ENCODE results near the gene LGALS12.
"Not testable (repeated sequence)": the region's sequence is repeated elsewhere in the genome, so short reads cannot be mapped to it uniquely, and the experiment has no call there.

LGALS12 gene

GRCh38 chr11:63506876-63507275 lies 992 bp downstream of the LGALS12 start:
- no peak for DNase-seq

- DNase-seq = no peak
Measured at GRCh38 chr11:63507511-63507910, 1.6 kb downstream of the LGALS12 start.

- peak; percentile 91 for DNase-seq
Measured at GRCh38 chr11:63508009-63508408, 2.1 kb downstream of the LGALS12 start.

- no peak for DNase-seq
Measured at GRCh38 chr11:63508745-63509144, 2.9 kb downstream of the LGALS12 start.

- DNase-seq = no peak
Measured at GRCh38 chr11:63510360-63511047, 4.6 kb downstream of the LGALS12 start.

GRCh38 chr11:63511048-63511748 lies 5.3 kb downstream of the LGALS12 start:
- DNase-seq = no peak

GRCh38 chr11:63512816-63513215 lies 6.9 kb downstream of the LGALS12 start:
- DNase-seq = no peak

GRCh38 chr11:63516109-63516508 lies 10.2 kb downstream of the LGALS12 start:
- no peak for DNase-seq

GRCh38 chr11:63517156-63517555 lies 11.3 kb downstream of the LGALS12 start:
- peak; percentile 89 for DNase-seq

GRCh38 chr11:63518548-63518947 lies 12.7 kb downstream of the LGALS12 start:
- peak; percentile 71 for DNase-seq

GRCh38 chr11:63520606-63521170 lies 14.8 kb downstream of the LGALS12 start:
- DNase-seq = no peak

GRCh38 chr11:63521896-63522295 lies 16.0 kb downstream of the LGALS12 start:
- no peak for DNase-seq

GRCh38 chr11:63523151-63523550 lies 17.3 kb downstream of the LGALS12 start:
- no peak for DNase-seq

GRCh38 chr11:63527667-63528066 lies 21.8 kb downstream of the LGALS12 start:
- DNase-seq = no peak

GRCh38 chr11:63528156-63528555 lies 22.3 kb downstream of the LGALS12 start:
- not testable (repeated sequence) for DNase-seq

GRCh38 chr11:63528729-63529278 lies 22.9 kb downstream of the LGALS12 start:
- not testable (repeated sequence) for DNase-seq

GRCh38 chr11:63529373-63529772 lies 23.5 kb downstream of the LGALS12 start:
- not testable (repeated sequence) for DNase-seq

- no peak for DNase-seq
Measured at GRCh38 chr11:63530021-63530420, 24.1 kb downstream of the LGALS12 start.

GRCh38 chr11:63531074-63531792 lies 25.3 kb downstream of the LGALS12 start:
- DNase-seq = peak; percentile 52

GRCh38 chr11:63532117-63532516 lies 26.2 kb downstream of the LGALS12 start:
- no peak for DNase-seq

- no peak for DNase-seq
Measured at GRCh38 chr11:63532799-63533475, 27.1 kb downstream of the LGALS12 start.

- DNase-seq = no peak
Measured at GRCh38 chr11:63534076-63534475, 28.2 kb downstream of the LGALS12 start.

All from hematopoietic multipotent progenitor cell treated with erythropoietin and hydrocortisone succinate and interleukin-3 and kit ligand, for 6 days (in vitro differentiated cells).